Panc1 (cell line): Measurements from ENCODE around the gene GPC3. TPM values are rescaled to one million over a fixed set of nuclear protein-coding genes. Genes with fewer than 3 reads are reported as not detected.

Experiments
- ATAC-seq: fragments of 200-7000 bp; cut with Tn5 transposase; 2 replicates; pipeline ENCODE4 v1.9.1; 2020; ENCODE audit warnings: mild to moderate bottlenecking, moderate library complexity
- BruUV-seq: library from RNA; stranded (reverse); fragments of 400-500 nt; replicated peaks from 2 replicates; lab custom pipeline; 2021; lab: Mats Ljungman, UMichigan
- CTCF ChIA-PET: fragments of 300-600 bp; sonication (Branson Sonifier 250); formaldehyde crosslinking; loops from one replicate; lab custom pipeline; 2022; ENCODE audit warnings: antibody characterized with exemption; lab: Charles Lee
- POLR2A ChIA-PET: fragments of 300-600 bp; sonication (Branson Sonifier 250); formaldehyde crosslinking; loops from one replicate; lab custom pipeline; 2022; ENCODE audit warnings: antibody characterized with exemption; lab: Charles Lee
- DNase-seq: peaks from one replicate; pipeline ENCODE4 v3.0.0-alpha.2; 2010; ENCODE audit warnings: low read depth, low spot score
- H3K27ac ChIP-seq: 2 replicates; pipeline ENCODE4 v1.5.1; 2011; ENCODE audit warnings: mild to moderate bottlenecking, low read length, inconsistent platforms
- H3K27me3 ChIP-seq: fragments of 200-500 bp; sonication (Bioruptor generic); 2 replicates; pipeline ENCODE4 v1.6.0; 2014; ENCODE audit warnings: low read length, inconsistent platforms; ENCODE audit not compliant: control insufficient read depth, insufficient read depth
- H3K36me3 ChIP-seq: fragments of 200-500 bp; sonication (Bioruptor generic); 2 replicates; pipeline ENCODE4 v1.5.1; 2014; ENCODE audit warnings: inconsistent platforms, mild to moderate bottlenecking, low read length, moderate library complexity; ENCODE audit not compliant: control insufficient read depth, insufficient read depth
- H3K4me1 ChIP-seq: 2 replicates; pipeline ENCODE4 v1.5.1; 2011; ENCODE audit warnings: inconsistent platforms, mild to moderate bottlenecking, low read length, moderate library complexity; ENCODE audit not compliant: control insufficient read depth, insufficient read depth
- H3K4me3 ChIP-seq, 2 experiments: 2 replicates each; pipeline ENCODE4 v1.5.1; 2011 to 2012; ENCODE audit warnings: low read depth in 2 of 2, low read length in 2 of 2, mild to moderate bottlenecking in 2 of 2, inconsistent platforms in 1 of 2, moderate library complexity in 1 of 2
- H3K9me3 ChIP-seq: fragments of 200-500 bp; sonication (Bioruptor generic); 2 replicates; pipeline ENCODE4 v1.5.1; 2014; ENCODE audit warnings: low read depth, mild to moderate bottlenecking, inconsistent platforms, low read length, moderate library complexity; ENCODE audit not compliant: control insufficient read depth, insufficient read depth
- POLR2AphosphoS5 ChIP-seq: IDR thresholded peaks from 2 replicates; pipeline ENCODE4 v1.6.1; 2012; ENCODE audit warnings: mild to moderate bottlenecking, low read depth, low read length, moderate library complexity
- SIN3A ChIP-seq: IDR thresholded peaks from 2 replicates; pipeline ENCODE4 v1.6.1; 2012; ENCODE audit warnings: low read depth, mild to moderate bottlenecking, low read length, moderate library complexity, borderline replicate concordance; ENCODE audit not compliant: insufficient read depth
- TCF7L2 ChIP-seq: IDR thresholded peaks from 2 replicates; pipeline ENCODE4 v1.6.1; 2011; ENCODE audit warnings: mild to moderate bottlenecking, low read depth, low read length, inconsistent platforms
- in situ Hi-C: cut with HindIII; loops from 2 replicates; pipeline ENCODE4 v1.10.0; 2016; ENCODE audit warnings: low sequenced_read_pairs, low pct_unique_long_range_greater_than_20kb
- intact Hi-C: fragments of 100-400 bp; cut with micrococcal nuclease; formaldehyde crosslinking; loops from one replicate; pipeline ENCODE4 v1.10.0; 2022; ENCODE audit not compliant: unreplicated experiment
- total RNA-seq: library from RNA; stranded (reverse); gene quantifications from one replicate; pipeline ENCODE4 v1.2.1, GENCODE V29; 2021; ENCODE audit not compliant: unreplicated experiment
- TF ChIP-seq, protein P1 (sequence below), 2 experiments: IDR thresholded peaks; 2 replicates each; pipeline ENCODE4 v1.6.1; 2011 to 2012; ENCODE audit warnings: low read depth in 2 of 2, control low read depth in 1 of 2, low read length in 1 of 2, mild to moderate bottlenecking in 1 of 2, moderate library complexity in 1 of 2; ENCODE audit not compliant: insufficient read depth in 1 of 2
- TF ChIP-seq, protein P2 (sequence below): fragments of 450-650 bp; IDR thresholded peaks from 2 replicates; pipeline ENCODE4 v1.5.1; 2017; ENCODE audit warnings: mild to moderate bottlenecking

GPC3 gene
- total RNA-seq, 1 experiment from 2014 or later, result 0.95 TPM

- TF ChIP-seq TCF7L2 (no peak), SIN3A (no peak), POLR2AphosphoS5 (no peak)
- TF ChIP-seq, protein P1, sequence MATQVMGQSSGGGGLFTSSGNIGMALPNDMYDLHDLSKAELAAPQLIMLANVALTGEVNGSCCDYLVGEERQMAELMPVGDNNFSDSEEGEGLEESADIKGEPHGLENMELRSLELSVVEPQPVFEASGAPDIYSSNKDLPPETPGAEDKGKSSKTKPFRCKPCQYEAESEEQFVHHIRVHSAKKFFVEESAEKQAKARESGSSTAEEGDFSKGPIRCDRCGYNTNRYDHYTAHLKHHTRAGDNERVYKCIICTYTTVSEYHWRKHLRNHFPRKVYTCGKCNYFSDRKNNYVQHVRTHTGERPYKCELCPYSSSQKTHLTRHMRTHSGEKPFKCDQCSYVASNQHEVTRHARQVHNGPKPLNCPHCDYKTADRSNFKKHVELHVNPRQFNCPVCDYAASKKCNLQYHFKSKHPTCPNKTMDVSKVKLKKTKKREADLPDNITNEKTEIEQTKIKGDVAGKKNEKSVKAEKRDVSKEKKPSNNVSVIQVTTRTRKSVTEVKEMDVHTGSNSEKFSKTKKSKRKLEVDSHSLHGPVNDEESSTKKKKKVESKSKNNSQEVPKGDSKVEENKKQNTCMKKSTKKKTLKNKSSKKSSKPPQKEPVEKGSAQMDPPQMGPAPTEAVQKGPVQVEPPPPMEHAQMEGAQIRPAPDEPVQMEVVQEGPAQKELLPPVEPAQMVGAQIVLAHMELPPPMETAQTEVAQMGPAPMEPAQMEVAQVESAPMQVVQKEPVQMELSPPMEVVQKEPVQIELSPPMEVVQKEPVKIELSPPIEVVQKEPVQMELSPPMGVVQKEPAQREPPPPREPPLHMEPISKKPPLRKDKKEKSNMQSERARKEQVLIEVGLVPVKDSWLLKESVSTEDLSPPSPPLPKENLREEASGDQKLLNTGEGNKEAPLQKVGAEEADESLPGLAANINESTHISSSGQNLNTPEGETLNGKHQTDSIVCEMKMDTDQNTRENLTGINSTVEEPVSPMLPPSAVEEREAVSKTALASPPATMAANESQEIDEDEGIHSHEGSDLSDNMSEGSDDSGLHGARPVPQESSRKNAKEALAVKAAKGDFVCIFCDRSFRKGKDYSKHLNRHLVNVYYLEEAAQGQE (IDR thresholded peaks at IDR 0.05; ENCODE audit: insufficient read depth in 1 of 2, low read depth in 2 of 2, low read length in 1 of 2), result no peak
- TF ChIP-seq, protein P2, sequence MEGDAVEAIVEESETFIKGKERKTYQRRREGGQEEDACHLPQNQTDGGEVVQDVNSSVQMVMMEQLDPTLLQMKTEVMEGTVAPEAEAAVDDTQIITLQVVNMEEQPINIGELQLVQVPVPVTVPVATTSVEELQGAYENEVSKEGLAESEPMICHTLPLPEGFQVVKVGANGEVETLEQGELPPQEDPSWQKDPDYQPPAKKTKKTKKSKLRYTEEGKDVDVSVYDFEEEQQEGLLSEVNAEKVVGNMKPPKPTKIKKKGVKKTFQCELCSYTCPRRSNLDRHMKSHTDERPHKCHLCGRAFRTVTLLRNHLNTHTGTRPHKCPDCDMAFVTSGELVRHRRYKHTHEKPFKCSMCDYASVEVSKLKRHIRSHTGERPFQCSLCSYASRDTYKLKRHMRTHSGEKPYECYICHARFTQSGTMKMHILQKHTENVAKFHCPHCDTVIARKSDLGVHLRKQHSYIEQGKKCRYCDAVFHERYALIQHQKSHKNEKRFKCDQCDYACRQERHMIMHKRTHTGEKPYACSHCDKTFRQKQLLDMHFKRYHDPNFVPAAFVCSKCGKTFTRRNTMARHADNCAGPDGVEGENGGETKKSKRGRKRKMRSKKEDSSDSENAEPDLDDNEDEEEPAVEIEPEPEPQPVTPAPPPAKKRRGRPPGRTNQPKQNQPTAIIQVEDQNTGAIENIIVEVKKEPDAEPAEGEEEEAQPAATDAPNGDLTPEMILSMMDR, result no peak
- Histone ChIP-seq H3K36me3 (no peaks in the 10 kb centered on the region), H3K4me1 (no peaks in the 10 kb centered on the region), H3K4me3 (no peak overlapping the region), H3K27me3 (no peaks in the 10 kb centered on the region; the same call in 1 of the 2 replicates), H3K27ac (no peak overlapping the region), H3K9me3 (no peaks in the 10 kb centered on the region)
- BruUV-seq, result no TSS peak
- DNase-seq (no peak), ATAC-seq (no peak)
- CTCF ChIA-PET, result no interaction called here
- intact Hi-C loops (no loop called here), in situ Hi-C loops (no loop called here)
- POLR2A ChIA-PET, result no interaction called here
Measured at GRCh38 chrX:133913658-133914388, 71.6 kb downstream of the GPC3 start.

- Histone ChIP-seq H3K36me3 (no peaks in the 10 kb centered on the region), H3K9me3 (no peaks in the 10 kb centered on the region), H3K4me3 (no peak overlapping the region), H3K27ac (no peak overlapping the region), H3K27me3 (no peaks in the 10 kb centered on the region; the same call in 1 of the 2 replicates), H3K4me1 (no peaks in the 10 kb centered on the region)
- TF ChIP-seq SIN3A, result no peak
- TF ChIP-seq, protein P2, result no peak
- TF ChIP-seq TCF7L2, result no peak
- TF ChIP-seq, protein P1 (IDR thresholded peaks at IDR 0.05; ENCODE audit: insufficient read depth in 1 of 2, low read depth in 2 of 2, low read length in 1 of 2), result no peak
- no peak for TF ChIP-seq POLR2AphosphoS5
- ATAC-seq (no peak), DNase-seq (no peak)
- POLR2A ChIA-PET, result no interaction called here
- intact Hi-C loops, result no loop called here
- BruUV-seq, result no TSS peak
- CTCF ChIA-PET, result no interaction called here
- in situ Hi-C loops, result no loop called here
Measured at GRCh38 chrX:133913009-133913408, 72.4 kb downstream of the GPC3 start.
